CD4-positive, CD25-positive, alpha-beta regulatory T cell (primary cell): ENCODE data around the gene DCAF17. TPM values are rescaled to one million over a fixed set of nuclear protein-coding genes. Genes with fewer than 3 reads are reported as not detected.
A peak's percentile ranks its signal among the peaks of the same experiment; 100 is the strongest.

Source experiments
- ATAC-seq, 2 donors: fragments of 150-1000 bp; cut with Tn5 transposase; one replicate each; pipeline ENCODE4 v1.10.0; 2021; ENCODE audit warnings: low read depth in 2 of 2, moderate number of reproducible peaks in 2 of 2, moderate library complexity in 1 of 2
- DNase-seq, 3 donors: peaks; one replicate each; pipeline versions ENCODE4 v3.0.0 to v3.0.0-alpha.2; 2012 to 2022; ENCODE audit warnings: mixed read lengths in 1 of 3
- H3K27ac ChIP-seq: one replicate; pipeline ENCODE4 v1.7.0; 2013; ENCODE audit warnings: mild to moderate bottlenecking, low read length; ENCODE audit not compliant: insufficient read depth, poor library complexity, severe bottlenecking
- H3K27me3 ChIP-seq: one replicate; pipeline ENCODE4 v1.7.0; 2013; ENCODE audit warnings: low read length; ENCODE audit not compliant: control insufficient read depth, insufficient read depth
- H3K36me3 ChIP-seq: one replicate; pipeline ENCODE4 v1.7.0; 2013; ENCODE audit warnings: mild to moderate bottlenecking, low read length, moderate library complexity; ENCODE audit not compliant: control insufficient read depth, insufficient read depth
- H3K4me1 ChIP-seq: 2 replicates; pipeline ENCODE4 v1.7.0; 2013; ENCODE audit warnings: mild to moderate bottlenecking, low read length; ENCODE audit not compliant: insufficient read depth, control insufficient read depth, poor library complexity, severe bottlenecking
- H3K4me3 ChIP-seq: one replicate; pipeline ENCODE4 v1.7.0; 2013; ENCODE audit warnings: low read depth, mild to moderate bottlenecking, low read length, moderate library complexity
- H3K9me3 ChIP-seq, 2 experiments: 1 replicate in 1 of 2; 2 replicates in 1 of 2; pipeline ENCODE4 v1.7.0; 2013; ENCODE audit warnings: low read length in 2 of 2, mild to moderate bottlenecking in 1 of 2, moderate library complexity in 1 of 2; ENCODE audit not compliant: control insufficient read depth in 2 of 2
- H3K27ac Mint-ChIP-seq, 3 donors: one replicate each; pipeline ENCODE4 v1.8.0; 2020 to 2022; ENCODE audit warnings: mild to moderate bottlenecking in 3 of 3, mixed read lengths in 3 of 3, moderate library complexity in 2 of 3
- H3K27me3 Mint-ChIP-seq: one replicate; pipeline ENCODE4 v1.8.0; 2022; ENCODE audit warnings: mild to moderate bottlenecking, mixed read lengths
- H3K36me3 Mint-ChIP-seq: one replicate; pipeline ENCODE4 v1.8.0; 2020; ENCODE audit warnings: mixed read lengths
- H3K4me1 Mint-ChIP-seq, 4 donors: one replicate each; pipeline ENCODE4 v1.8.0; 2020 to 2022; ENCODE audit warnings: mixed read lengths in 4 of 4, mild to moderate bottlenecking in 1 of 4
- H3K4me3 Mint-ChIP-seq, 4 donors: one replicate each; pipeline ENCODE4 v1.8.0; 2020 to 2022; ENCODE audit warnings: mild to moderate bottlenecking in 4 of 4, mixed read lengths in 4 of 4, moderate library complexity in 3 of 4
- H3K9me3 Mint-ChIP-seq, 7 donors: one replicate each; pipeline ENCODE4 v1.8.0; 2020 to 2022; ENCODE audit warnings: mixed read lengths in 7 of 7, mild to moderate bottlenecking in 3 of 7, moderate library complexity in 2 of 7
- polyA plus RNA-seq, 4 donors: library from polyadenylated mRNA; unstranded; fragments of 300-500 nt; fragmentation: Illumina TruSeq; gene quantifications; one replicate each; pipeline ENCODE4 v1.2.3, GENCODE V29; 2021
- total RNA-seq: library from RNA; stranded (reverse); gene quantifications from one replicate; pipeline ENCODE4 v1.2.3, GENCODE V29; 2022

The DCAF17 gene
- total and polyA plus RNA-seq, 5 donors from 2014 or later = 10.3 to 18.4 (median 12.7) TPM

GRCh38 chr2:171516793-171517192 is 82.8 kb downstream of the DCAF17 start:
- ATAC-seq (no peak), DNase-seq (no peak)
- Histone ChIP-seq H3K27me3 (peaks cover 17% of the 10 kb centered on the region), H3K9me3 (no peaks in the 10 kb centered on the region), H3K4me1 (no peaks in the 10 kb centered on the region), H3K36me3 (no peaks in the 10 kb centered on the region), H3K4me3 (no peak overlapping the region), H3K27ac (no peak overlapping the region)
- Mint-ChIP-seq H3K9me3 (peaks cover 0 to 3% (median 0%) of the 10 kb centered on the region in 7 donors), H3K4me1 (peaks cover 0 to 5% (median 2%) of the 10 kb centered on the region in 4 donors), H3K36me3 (no peaks in the 10 kb centered on the region), H3K27me3 (peaks cover 38% of the 10 kb centered on the region), H3K4me3 (no peak overlapping the region), H3K27ac (no peak overlapping the region)

GRCh38 chr2:171520471-171520870 is 86.4 kb downstream of the DCAF17 start:
- H3K36me3 Mint-ChIP-seq = no peaks in the 10 kb centered on the region

GRCh38 chr2:171521361-171522051 is 87.5 kb downstream of the DCAF17 start:
- H3K9me3 ChIP-seq = no peaks in the 10 kb centered on the region
- H3K4me1 ChIP-seq = peaks cover 15% of the 10 kb centered on the region
- Mint-ChIP-seq H3K9me3 (peaks cover 0 to 3% (median 0%) of the 10 kb centered on the region in 7 donors), H3K36me3 (no peaks in the 10 kb centered on the region), H3K4me1 (peaks cover 0 to 14% (median 3%) of the 10 kb centered on the region in 4 donors), H3K27me3 (peaks cover 62% of the 10 kb centered on the region), H3K27ac (no peak overlapping the region), H3K4me3 (peak overlapping the region; percentile 15 to 77 (median 52))
- peaks cover 28% of the 10 kb centered on the region for H3K27me3 ChIP-seq
- H3K36me3 ChIP-seq = no peaks in the 10 kb centered on the region
- DNase-seq (no peak), ATAC-seq (no peak)
- no peak overlapping the region for H3K27ac ChIP-seq
- H3K4me3 ChIP-seq = peak overlapping the region; percentile 13

More at GRCh38 chr2:171520471-171520870, 86.4 kb downstream of the DCAF17 start:
- Histone ChIP-seq H3K4me1 (peaks cover 15% of the 10 kb centered on the region), H3K9me3 (no peaks in the 10 kb centered on the region), H3K36me3 (no peaks in the 10 kb centered on the region), H3K27ac (no peak overlapping the region), H3K27me3 (peaks cover 28% of the 10 kb centered on the region), H3K4me3 (no peak overlapping the region)
- DNase-seq (no peak), ATAC-seq (no peak)
- peaks cover 0 to 14% (median 3%) of the 10 kb centered on the region in 4 donors for H3K4me1 Mint-ChIP-seq
- H3K27ac Mint-ChIP-seq = no peak overlapping the region
- H3K4me3 Mint-ChIP-seq = no peak overlapping the region
- peaks cover 59% of the 10 kb centered on the region for H3K27me3 Mint-ChIP-seq
- H3K9me3 Mint-ChIP-seq = peaks cover 0 to 3% (median 0%) of the 10 kb centered on the region in 7 donors

GRCh38 chr2:171522052-171522787 is 88.2 kb downstream of the DCAF17 start, which contains the start of gene CYBRD1:
Gene CYBRD1 (plus strand): TSS chr2:171522474. CDS start chr2:171522546, 72 bp downstream.
- H3K27ac ChIP-seq = no peak within 1 kb of the TSS
- no peaks in the 10 kb centered on the region for H3K36me3 ChIP-seq
- Mint-ChIP-seq H3K27me3 (peaks cover 59% of the 10 kb centered on the region), H3K4me3 (peak within 1 kb of the TSS; percentile 58 to 82 (median 78)), H3K36me3 (no peaks in the 10 kb centered on the region), H3K9me3 (peaks cover 0 to 3% (median 0%) of the 10 kb centered on the region in 7 donors), H3K4me1 (peaks cover 0 to 14% (median 3%) of the 10 kb centered on the region in 4 donors), H3K27ac (no peak within 1 kb of the TSS)
- DNase-seq (peak in 1 of 3 donors; percentile 26), ATAC-seq (peak in 1 of 2 donors; percentile 28)
- peaks cover 15% of the 10 kb centered on the region for H3K4me1 ChIP-seq
- H3K9me3 ChIP-seq = no peaks in the 10 kb centered on the region
- peak within 1 kb of the TSS; percentile 13 for H3K4me3 ChIP-seq
- peaks cover 30% of the 10 kb centered on the region for H3K27me3 ChIP-seq

GRCh38 chr2:171522788-171523087 is 88.7 kb downstream of the DCAF17 start:
- H3K27me3 ChIP-seq = peaks cover 33% of the 10 kb centered on the region
- H3K4me3 ChIP-seq = no peak overlapping the region
- no peak overlapping the region for H3K27ac ChIP-seq
- no peaks in the 10 kb centered on the region for H3K36me3 ChIP-seq
- Mint-ChIP-seq H3K9me3 (peaks cover 0 to 3% (median 0%) of the 10 kb centered on the region in 7 donors), H3K27me3 (peaks cover 62% of the 10 kb centered on the region), H3K36me3 (no peaks in the 10 kb centered on the region), H3K4me1 (peaks cover 0 to 14% (median 3%) of the 10 kb centered on the region in 4 donors), H3K4me3 (peak overlapping the region in 3 of 4 donors; percentile 76 to 82 (median 80)), H3K27ac (no peak overlapping the region)
- H3K4me1 ChIP-seq = peaks cover 15% of the 10 kb centered on the region
- no peaks in the 10 kb centered on the region for H3K9me3 ChIP-seq
- DNase-seq (no peak), ATAC-seq (no peak)

- Mint-ChIP-seq H3K9me3 (peaks cover 0 to 3% (median 0%) of the 10 kb centered on the region in 7 donors), H3K27me3 (peaks cover 67% of the 10 kb centered on the region), H3K27ac (no peak overlapping the region), H3K4me1 (peaks cover 0 to 14% (median 3%) of the 10 kb centered on the region in 4 donors), H3K4me3 (peak overlapping the region; percentile 29 to 65 (median 40)), H3K36me3 (no peaks in the 10 kb centered on the region)
- no peaks in the 10 kb centered on the region for H3K9me3 ChIP-seq
- peak in 1 of 3 donors; percentile 22 for DNase-seq
- no peaks in the 10 kb centered on the region for H3K36me3 ChIP-seq
- H3K4me3 ChIP-seq = no peak overlapping the region
- peak in 1 of 2 donors; percentile 29 for ATAC-seq
- H3K27me3 ChIP-seq = peaks cover 33% of the 10 kb centered on the region
- no peak overlapping the region for H3K27ac ChIP-seq
- H3K4me1 ChIP-seq = peaks cover 15% of the 10 kb centered on the region
Measured at GRCh38 chr2:171523088-171524017, 89.3 kb downstream of the DCAF17 start.

GRCh38 chr2:171524018-171524401 is 90.0 kb downstream of the DCAF17 start:
- Histone ChIP-seq H3K4me1 (peaks cover 15% of the 10 kb centered on the region), H3K36me3 (no peaks in the 10 kb centered on the region), H3K27me3 (peaks cover 33% of the 10 kb centered on the region), H3K9me3 (no peaks in the 10 kb centered on the region), H3K27ac (no peak overlapping the region), H3K4me3 (no peak overlapping the region)
- no peaks in the 10 kb centered on the region for H3K36me3 Mint-ChIP-seq
- H3K27me3 Mint-ChIP-seq = peaks cover 69% of the 10 kb centered on the region
- DNase-seq (no peak), ATAC-seq (no peak)
- peak overlapping the region in 1 of 3 donors; percentile 23 for H3K27ac Mint-ChIP-seq
- H3K9me3 Mint-ChIP-seq = peaks cover 0 to 6% (median 0%) of the 10 kb centered on the region in 7 donors
- peak overlapping the region; percentile 22 to 65 (median 37) for H3K4me3 Mint-ChIP-seq
- peaks cover 0 to 14% (median 3%) of the 10 kb centered on the region in 4 donors for H3K4me1 Mint-ChIP-seq
